ENCODE data around the gene PALLD. TPM values are rescaled to one million over a fixed set of nuclear protein-coding genes. Genes with fewer than 3 reads are reported as not detected.

PALLD gene
- total RNA-seq, 2 donors from 2014 or later, result 92.7 to 138 TPM

- DNase-seq (no peak), ATAC-seq (no peak)
- intact Hi-C loops (cut with DNase I, micrococcal nuclease), result no loop called here
These were observed 208.3 kb downstream of the PALLD start for GRCh38 chr4:168705121-168705520.

GRCh38 chr4:168707205-168707604 is 210.4 kb downstream of the PALLD start:
- ATAC-seq, result no peak
- no peak for DNase-seq
- intact Hi-C loops (cut with DNase I, micrococcal nuclease), result no loop called here

DNA sequence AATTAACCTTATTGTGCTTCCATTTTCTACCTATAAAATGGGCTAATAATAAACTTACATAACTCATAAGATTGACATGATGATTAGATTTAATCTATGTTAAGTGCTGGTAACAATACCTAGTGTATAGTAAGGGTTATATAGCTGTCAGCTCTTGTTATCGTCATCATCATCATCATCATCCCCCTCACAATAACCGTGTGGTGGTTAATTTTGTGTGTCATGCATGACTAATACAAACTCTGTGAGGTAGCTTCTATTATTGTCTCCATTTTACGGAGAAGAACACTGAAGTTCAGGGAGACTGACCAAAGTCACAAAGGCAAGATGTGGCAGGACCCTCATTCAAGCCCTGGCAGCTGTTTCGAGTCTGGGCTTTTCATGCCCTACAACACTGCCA is 211.3 kb downstream of the PALLD start:
- DNase-seq (no peak), ATAC-seq (no peak)
- intact Hi-C loops (cut with DNase I, micrococcal nuclease), result no loop called here

DNA sequence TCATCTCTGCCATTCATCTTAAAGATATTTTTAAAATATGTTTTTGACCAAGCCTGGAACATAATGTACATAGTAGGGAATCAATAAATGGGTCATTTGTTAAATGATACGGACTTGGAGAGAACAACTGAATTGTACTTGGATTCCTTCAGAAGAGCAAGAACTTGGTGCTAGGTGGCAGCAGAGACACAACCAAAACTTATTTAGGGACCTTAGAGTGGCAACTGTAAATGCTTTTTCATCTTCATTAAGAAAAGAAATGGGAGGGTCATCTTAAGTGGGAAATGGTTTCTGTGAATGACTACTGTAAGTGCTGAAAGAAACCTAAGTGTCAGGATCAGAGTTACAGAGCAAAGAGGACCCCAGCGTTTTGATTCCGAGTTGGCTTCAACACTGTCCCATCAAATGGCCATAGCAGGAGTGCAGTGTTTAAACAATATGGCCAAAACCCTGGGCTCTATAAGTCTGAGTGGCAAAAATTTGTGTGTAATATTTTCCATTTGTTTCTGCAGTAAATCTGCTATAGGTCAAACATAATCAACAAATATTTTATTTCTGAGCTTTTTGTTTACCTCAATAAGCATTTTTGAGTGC is 213.6 kb downstream of the PALLD start:
- intact Hi-C loops (cut with DNase I, micrococcal nuclease), result loop anchor here in 1 of 2 donors (5.0 to 10.0 kb wide), 2 partner anchors 104 to 202 kb away; no protein-coding TSS in a partner anchor
- peak in 1 of 2 donors; percentile 28 for DNase-seq
- ATAC-seq, result peak; percentile 51

- ATAC-seq, result no peak
- peak in 1 of 2 donors; percentile 54 for DNase-seq
- intact Hi-C loops (cut with DNase I, micrococcal nuclease), result loop anchor here in 1 of 2 donors (5.0 to 10.0 kb wide), 2 partner anchors 103 to 201 kb away; no protein-coding TSS in a partner anchor
These were observed 214.6 kb downstream of the PALLD start for GRCh38 chr4:168711197-168712140.

- ATAC-seq (no peak), DNase-seq (no peak)
- intact Hi-C loops (cut with DNase I, micrococcal nuclease), result loop anchor here in 1 of 2 donors (5.0 to 10.0 kb wide), 2 partner anchors 102 to 200 kb away; no protein-coding TSS in a partner anchor
These were observed 215.6 kb downstream of the PALLD start for GRCh38 chr4:168712316-168712890.

DNA sequence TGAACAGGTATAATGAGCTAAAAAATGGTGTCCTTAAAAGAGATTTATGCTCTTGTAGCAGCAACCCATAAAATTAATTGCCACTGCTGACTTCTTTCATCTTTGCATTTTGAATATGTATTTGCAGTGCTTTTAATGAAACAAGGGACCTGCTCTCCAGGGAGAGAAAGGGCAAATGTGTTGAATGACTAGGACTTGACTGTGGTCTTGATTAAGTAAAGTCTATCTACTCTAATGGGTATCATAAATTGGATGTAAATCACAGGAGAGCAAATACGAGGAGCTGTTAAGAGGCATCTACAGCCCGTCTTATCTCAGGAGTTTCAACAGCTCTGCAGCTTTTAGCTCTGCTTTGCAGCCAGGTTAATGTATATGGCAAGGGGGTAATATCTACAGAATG is 216.4 kb downstream of the PALLD start:
- no peak for ATAC-seq
- intact Hi-C loops (cut with DNase I, micrococcal nuclease), result loop anchor here in 1 of 2 donors (5.0 to 10.0 kb wide), 2 partner anchors 102 to 199 kb away; no protein-coding TSS in a partner anchor
- DNase-seq, result no peak

DNA sequence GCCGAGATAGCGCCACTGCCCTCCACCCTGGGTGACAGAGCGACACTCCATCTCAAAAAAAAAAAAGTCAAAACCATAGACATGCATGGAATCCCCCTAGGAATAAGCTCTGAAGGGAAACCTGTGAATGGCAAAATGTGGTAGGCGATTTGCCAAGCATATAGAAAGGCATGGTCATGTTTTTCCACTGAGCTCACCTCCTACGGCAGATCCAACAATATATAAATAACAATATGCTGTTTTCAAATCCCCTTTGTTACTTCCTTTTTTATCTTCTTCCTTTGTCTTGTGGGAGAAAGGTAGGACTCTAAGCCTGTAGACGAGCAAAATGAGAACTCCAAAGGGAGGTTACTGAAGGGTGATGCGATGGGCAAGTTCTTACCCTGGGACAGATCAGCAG is 219.0 kb downstream of the PALLD start:
- ATAC-seq, result no peak
- intact Hi-C loops (cut with DNase I, micrococcal nuclease), result loop anchor here in 1 of 2 donors (10.0 kb wide), 1 partner anchor 99 kb away; no protein-coding TSS in a partner anchor
- DNase-seq, result no peak

DNA sequence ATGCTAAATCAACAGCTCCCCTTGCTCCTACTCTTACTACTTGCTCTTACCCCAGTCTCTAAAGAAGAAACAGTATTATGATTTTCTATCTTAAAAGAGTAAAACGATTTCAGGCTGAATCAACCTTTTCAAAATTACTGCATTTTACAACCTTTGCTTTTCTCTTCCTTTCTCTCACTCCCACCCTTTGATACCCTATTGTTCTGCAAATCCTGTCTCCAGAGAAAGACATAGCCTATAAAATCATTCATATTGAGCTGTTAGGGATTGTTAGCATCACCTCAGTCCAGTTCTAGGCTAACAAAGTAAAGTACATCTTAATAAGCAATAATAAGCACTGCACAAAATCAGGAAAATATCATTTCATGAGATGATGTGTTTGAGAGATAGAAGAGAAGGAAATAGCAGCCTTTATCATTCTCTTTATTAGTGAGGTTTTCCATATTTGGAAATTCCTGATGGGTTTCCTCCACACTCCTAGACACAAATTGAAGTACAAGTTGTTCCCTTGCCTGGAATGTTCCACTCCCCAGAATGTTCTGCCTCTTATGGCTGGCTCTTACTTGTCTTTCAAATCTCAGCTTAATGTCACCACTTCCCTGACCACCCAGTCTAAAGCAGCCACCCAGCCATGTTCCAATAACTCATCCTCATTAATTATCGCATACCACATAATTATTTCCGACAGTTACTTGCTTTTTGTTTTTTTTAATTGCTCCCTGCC is 219.7 kb downstream of the PALLD start:
- intact Hi-C loops (cut with DNase I, micrococcal nuclease), result loop anchor here in 1 of 2 donors (10.0 kb wide), 1 partner anchor 98 kb away; no protein-coding TSS in a partner anchor
- no peak for ATAC-seq
- DNase-seq, result no peak

DNA sequence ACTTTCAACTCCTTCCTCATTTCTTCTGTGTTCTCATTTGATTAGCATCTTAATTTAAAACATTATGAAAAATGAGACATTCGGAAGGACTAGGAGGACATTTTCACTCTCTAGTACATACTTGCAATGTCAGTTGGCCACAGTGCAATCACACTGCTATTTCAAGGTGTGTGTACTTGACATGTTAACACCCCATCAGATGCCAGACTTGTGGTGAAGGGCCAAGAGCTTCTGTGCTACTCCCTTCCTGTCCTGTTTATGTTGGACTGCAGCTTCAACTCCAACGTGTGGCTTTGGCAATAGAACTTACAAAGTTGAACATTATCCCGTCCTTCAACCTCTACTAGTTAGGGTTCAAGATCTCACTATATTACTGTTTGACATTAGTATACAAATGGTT is 221.0 kb downstream of the PALLD start:
- intact Hi-C loops (cut with DNase I, micrococcal nuclease), result loop anchor here in 1 of 2 donors (10.0 kb wide), 1 partner anchor 97 kb away; no protein-coding TSS in a partner anchor
- no peak for ATAC-seq
- DNase-seq, result no peak

GRCh38 chr4:168719725-168720124 is 222.9 kb downstream of the PALLD start:
- no peak for DNase-seq
- intact Hi-C loops (cut with DNase I, micrococcal nuclease), result loop anchor here in 1 of 2 donors (10.0 kb wide), 1 partner anchor 95 kb away; no protein-coding TSS in a partner anchor
- ATAC-seq, result no peak

- intact Hi-C loops (cut with DNase I, micrococcal nuclease), result no loop called here
- DNase-seq, result no peak
- ATAC-seq, result no peak
These were observed 223.6 kb downstream of the PALLD start for GRCh38 chr4:168720396-168720900.

DNA sequence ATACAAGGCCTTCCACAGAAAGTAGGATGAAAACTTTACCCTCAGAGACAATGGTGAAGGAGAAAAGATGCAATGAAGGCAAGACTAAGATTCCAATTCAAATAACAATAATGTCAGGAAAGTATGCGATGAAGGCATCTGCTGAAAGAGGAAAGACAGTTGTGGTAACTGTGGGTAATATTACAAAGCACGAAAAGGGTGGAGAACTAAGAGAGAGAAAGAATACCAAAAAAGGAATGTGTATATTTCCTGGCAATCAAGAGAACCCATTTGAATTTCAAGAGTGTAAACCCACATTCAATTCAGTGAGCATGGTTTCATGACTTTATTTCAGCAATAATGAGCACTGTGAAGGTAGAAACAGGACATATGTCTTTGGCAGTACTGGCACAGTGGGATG is 225.5 kb downstream of the PALLD start:
- DNase-seq (no peak), ATAC-seq (no peak)
- intact Hi-C loops (cut with DNase I, micrococcal nuclease), result no loop called here

GRCh38 chr4:168723020-168723419 is 226.2 kb downstream of the PALLD start:
- intact Hi-C loops (cut with DNase I, micrococcal nuclease), result no loop called here
- DNase-seq, result no peak

DNA sequence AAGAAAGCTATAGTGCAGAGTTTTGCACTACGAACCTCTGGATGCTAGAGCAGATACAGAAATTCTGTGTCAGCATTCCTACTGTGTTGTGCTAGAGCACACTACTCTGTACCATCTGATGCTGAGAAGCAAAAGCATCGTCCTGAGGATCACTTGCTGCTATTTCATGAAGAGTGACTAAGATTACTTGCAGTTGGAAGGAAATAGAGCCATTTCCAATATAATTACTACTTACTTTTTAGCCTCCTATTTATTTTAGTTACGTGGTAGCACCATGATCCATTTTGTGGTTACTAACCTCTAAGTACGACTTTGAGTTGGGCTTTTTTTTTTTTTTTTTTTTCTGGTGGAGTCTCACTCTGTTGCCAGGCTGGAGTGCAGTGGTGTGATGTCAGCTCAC is 226.7 kb downstream of the PALLD start:
- no peak for DNase-seq
- intact Hi-C loops (cut with DNase I, micrococcal nuclease), result no loop called here

More at GRCh38 chr4:168723020-168723419, 226.2 kb downstream of the PALLD start:
- ATAC-seq, result no peak

GRCh38 chr4:168724243-168724642 is 227.4 kb downstream of the PALLD start:
- ATAC-seq, result no peak
- intact Hi-C loops (cut with DNase I, micrococcal nuclease), result no loop called here
- no peak for DNase-seq

More for the DNA sequence above, 226.7 kb downstream of the PALLD start:
- ATAC-seq, result no peak

GRCh38 chr4:168724686-168725411 is 228.0 kb downstream of the PALLD start:
- ATAC-seq (no peak), DNase-seq (no peak)
- intact Hi-C loops (cut with DNase I, micrococcal nuclease), result no loop called here

- intact Hi-C loops (cut with DNase I, micrococcal nuclease), result no loop called here
- ATAC-seq (no peak), DNase-seq (no peak)
These were observed 229.1 kb downstream of the PALLD start for GRCh38 chr4:168725930-168726329.
